Neural crest cell (in vitro differentiated cells): Measurements from ENCODE around the gene GNG7. TPM values are rescaled to one million over a fixed set of nuclear protein-coding genes. Genes with fewer than 3 reads are reported as not detected.

Source experiments
- DNase-seq: peaks from one replicate; pipeline ENCODE4 v3.0.0; 2021; ENCODE audit warnings: low read depth, mixed read lengths, low spot score
- H3K27ac Mint-ChIP-seq: one replicate; pipeline ENCODE4 v1.8.0; 2021; ENCODE audit warnings: mild to moderate bottlenecking, mixed read lengths; ENCODE audit not compliant: unreplicated experiment
- H3K27me3 Mint-ChIP-seq: 2 replicates; pipeline ENCODE4 v1.8.0; 2021; ENCODE audit warnings: low read depth, mild to moderate bottlenecking, mixed read lengths
- H3K36me3 Mint-ChIP-seq: 2 replicates; pipeline ENCODE4 v1.8.0; 2021; ENCODE audit warnings: low read depth, mild to moderate bottlenecking, mixed read lengths
- H3K4me1 Mint-ChIP-seq: 2 replicates; pipeline ENCODE4 v1.8.0; 2021; ENCODE audit warnings: mixed read lengths
- H3K4me3 Mint-ChIP-seq: one replicate; pipeline ENCODE4 v1.8.0; 2021; ENCODE audit warnings: mild to moderate bottlenecking, mixed read lengths
- H3K9me3 Mint-ChIP-seq: 2 replicates; pipeline ENCODE4 v1.8.0; 2021; ENCODE audit warnings: mixed read lengths
- CTCF ChIP-seq: fragments of 200-600 bp; sonication (generic); conservative IDR thresholded peaks from 2 replicates; pipeline ENCODE4 v1.5.0; 2021; ENCODE audit warnings: antibody characterized with exemption, mild to moderate bottlenecking
- total RNA-seq: library from RNA; stranded (reverse); gene quantifications from 2 replicates; pipeline ENCODE4 v1.2.1, GENCODE V29; 2021

GNG7 gene
- total RNA-seq, 1 donor from 2014 or later = 13.9 TPM

GRCh38 chr19:2478756-2479555 is 223.5 kb downstream of the GNG7 start:
- Mint-ChIP-seq H3K27me3 (peaks cover 71% of the 10 kb centered on the region), H3K9me3 (no peaks in the 10 kb centered on the region), H3K36me3 (no peaks in the 10 kb centered on the region), H3K4me1 (peaks cover 27% of the 10 kb centered on the region), H3K4me3 (peak overlapping the region; percentile 75), H3K27ac (no peak overlapping the region)
- no peak for TF ChIP-seq CTCF
- no peak for DNase-seq

- TF ChIP-seq CTCF = peak; percentile 55
- peak overlapping the region; percentile 75 for H3K4me3 Mint-ChIP-seq
- H3K9me3 Mint-ChIP-seq = no peaks in the 10 kb centered on the region
- H3K36me3 Mint-ChIP-seq = no peaks in the 10 kb centered on the region
- H3K4me1 Mint-ChIP-seq = peaks cover 27% of the 10 kb centered on the region
- H3K27ac Mint-ChIP-seq = no peak overlapping the region
- H3K27me3 Mint-ChIP-seq = peaks cover 68% of the 10 kb centered on the region
- no peak for DNase-seq
Measured at GRCh38 chr19:2478278-2478755, 224.2 kb downstream of the GNG7 start.

GRCh38 chr19:2477732-2478191 is 224.7 kb downstream of the GNG7 start:
- Mint-ChIP-seq H3K36me3 (no peaks in the 10 kb centered on the region), H3K4me1 (peaks cover 27% of the 10 kb centered on the region), H3K4me3 (peak overlapping the region; percentile 75), H3K27ac (no peak overlapping the region), H3K9me3 (no peaks in the 10 kb centered on the region), H3K27me3 (peaks cover 66% of the 10 kb centered on the region)
- no peak for TF ChIP-seq CTCF
- DNase-seq = no peak

- Mint-ChIP-seq H3K4me3 (peak overlapping the region; percentile 99), H3K36me3 (no peaks in the 10 kb centered on the region), H3K4me1 (peaks cover 27% of the 10 kb centered on the region), H3K27ac (no peak overlapping the region), H3K27me3 (peaks cover 63% of the 10 kb centered on the region), H3K9me3 (no peaks in the 10 kb centered on the region)
- no peak for TF ChIP-seq CTCF
- DNase-seq = no peak
Measured at GRCh38 chr19:2477141-2477710, 225.3 kb downstream of the GNG7 start.

- no peaks in the 10 kb centered on the region for H3K9me3 Mint-ChIP-seq
- TF ChIP-seq CTCF = no peak
- peaks cover 60% of the 10 kb centered on the region for H3K27me3 Mint-ChIP-seq
- H3K4me3 Mint-ChIP-seq = peak overlapping the region; percentile 99
- no peak overlapping the region for H3K27ac Mint-ChIP-seq
- H3K4me1 Mint-ChIP-seq = peaks cover 27% of the 10 kb centered on the region
- H3K36me3 Mint-ChIP-seq = no peaks in the 10 kb centered on the region
- DNase-seq = no peak
Measured at GRCh38 chr19:2476451-2477140, 225.9 kb downstream of the GNG7 start.
